Mononuclear cell (primary cell): Measurements from ENCODE around the gene KRT72. TPM values are rescaled to one million over a fixed set of nuclear protein-coding genes. Genes with fewer than 3 reads are reported as not detected.

Source experiments
- H3K27me3 ChIP-seq: 2 replicates; pipeline ENCODE4 v1.6.0; 2011; ENCODE audit warnings: low read length, control low read depth; ENCODE audit not compliant: insufficient read depth
- H3K4me1 ChIP-seq: 2 replicates; pipeline ENCODE4 v1.5.1; 2011; ENCODE audit warnings: mild to moderate bottlenecking, low read length, control low read depth; ENCODE audit not compliant: insufficient read depth
- H3K4me3 ChIP-seq: 2 replicates; pipeline ENCODE4 v1.5.1; 2011; ENCODE audit warnings: mild to moderate bottlenecking, low read length, moderate library complexity
- H3K9me3 ChIP-seq: 2 replicates; pipeline ENCODE4 v1.5.1; 2011; ENCODE audit warnings: low read depth, mild to moderate bottlenecking, control low read depth, low read length
- total RNA-seq: library from RNA; depleted of rRNA; stranded (reverse); fragments of >200 nt; gene quantifications from one replicate; pipeline ENCODE4 v1.2.3, GENCODE V29; 2012

The KRT72 gene
- 10.2 TPM for total RNA-seq

DNA sequence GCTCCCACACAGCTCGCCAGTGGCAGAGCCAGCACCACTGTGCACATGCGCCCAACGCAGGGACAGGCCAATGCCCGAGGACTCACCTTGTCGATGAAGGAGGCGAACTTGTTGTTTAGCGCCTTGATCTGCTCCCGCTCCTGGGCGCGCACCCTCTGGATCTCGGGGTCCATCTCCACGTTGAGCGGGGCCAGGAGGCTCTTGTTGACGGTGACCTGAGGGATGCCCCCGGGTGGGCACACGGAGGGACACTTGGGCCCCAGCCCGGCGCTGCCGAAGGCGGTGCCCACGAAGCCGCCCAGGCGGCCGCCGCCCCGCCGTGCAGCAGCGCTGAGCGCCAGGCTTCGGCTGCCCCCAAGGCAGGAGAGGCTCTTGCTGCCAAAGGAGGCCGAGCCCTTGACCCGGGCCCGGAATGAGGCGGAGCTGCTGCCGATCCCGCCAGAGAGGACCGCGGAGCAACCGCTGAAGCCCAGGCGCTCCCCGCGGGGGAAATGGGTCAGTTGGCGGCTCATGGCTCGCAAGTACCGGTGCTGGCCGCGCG is at the start of gene KRT72:
KRT72 (minus strand) TSS at position 523 of the 541 bp plus-strand sequence; CDS start at position 512, 11 bp downstream.
- H3K27me3 ChIP-seq = peaks cover 5% of the 10 kb centered on the region
- peaks cover 4% of the 10 kb centered on the region for H3K4me1 ChIP-seq
- H3K9me3 ChIP-seq = no peaks in the 10 kb centered on the region
- H3K4me3 ChIP-seq = no peak within 1 kb of the TSS

DNA sequence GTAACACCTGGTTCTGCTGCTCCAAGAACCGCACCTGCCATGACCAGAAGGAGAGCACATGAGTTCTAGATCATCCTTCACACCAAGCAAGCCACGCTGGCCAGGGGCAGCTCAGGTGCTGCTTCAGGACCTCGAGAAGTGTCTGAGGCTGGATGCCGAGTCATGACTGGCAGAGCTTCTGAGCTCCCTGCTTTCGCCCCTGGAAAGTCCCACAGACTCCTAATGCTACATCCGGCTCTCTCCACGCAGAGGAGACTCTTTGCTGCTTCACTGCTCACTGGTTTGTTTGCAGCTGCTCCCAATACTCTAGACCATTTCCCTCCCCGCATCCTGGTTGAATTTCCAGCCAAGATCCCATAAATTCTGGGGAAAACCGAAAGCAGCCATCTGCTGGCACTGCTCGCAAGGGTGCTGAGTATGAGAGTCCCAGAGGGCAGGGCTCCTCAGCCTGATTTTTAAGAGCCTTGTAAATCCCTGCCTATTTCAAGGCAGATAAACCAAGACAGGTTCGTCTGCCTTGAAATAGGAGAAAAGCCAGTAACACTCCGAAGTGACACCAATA is 49.3 kb upstream of the KRT72 start:
- peaks cover 20% of the 10 kb centered on the region for H3K4me1 ChIP-seq
- H3K9me3 ChIP-seq = no peaks in the 10 kb centered on the region
- peaks cover 3% of the 10 kb centered on the region for H3K27me3 ChIP-seq
- no peak overlapping the region for H3K4me3 ChIP-seq

DNA sequence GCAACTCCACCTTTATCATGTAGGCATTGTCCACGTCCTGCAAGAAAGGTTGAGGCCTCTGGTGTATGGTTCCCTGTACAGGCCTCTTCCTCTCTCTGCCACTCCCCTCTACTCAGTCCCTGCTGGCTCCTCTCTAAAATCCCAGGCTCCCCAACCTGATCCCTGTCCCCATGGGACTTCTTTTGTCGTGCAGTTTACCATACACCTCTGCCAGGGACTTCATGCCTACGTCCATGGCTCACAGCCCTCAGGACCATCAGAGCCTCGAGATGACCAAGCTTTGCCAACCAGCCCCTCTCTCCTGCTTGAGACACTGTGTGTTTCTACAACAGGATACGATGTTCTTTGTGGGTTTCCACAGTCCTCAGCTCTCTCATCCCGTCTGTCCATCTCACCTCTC is 47.8 kb upstream of the KRT72 start:
- no peak overlapping the region for H3K4me3 ChIP-seq
- peaks cover 3% of the 10 kb centered on the region for H3K27me3 ChIP-seq
- peaks cover 32% of the 10 kb centered on the region for H3K4me1 ChIP-seq
- no peaks in the 10 kb centered on the region for H3K9me3 ChIP-seq

DNA sequence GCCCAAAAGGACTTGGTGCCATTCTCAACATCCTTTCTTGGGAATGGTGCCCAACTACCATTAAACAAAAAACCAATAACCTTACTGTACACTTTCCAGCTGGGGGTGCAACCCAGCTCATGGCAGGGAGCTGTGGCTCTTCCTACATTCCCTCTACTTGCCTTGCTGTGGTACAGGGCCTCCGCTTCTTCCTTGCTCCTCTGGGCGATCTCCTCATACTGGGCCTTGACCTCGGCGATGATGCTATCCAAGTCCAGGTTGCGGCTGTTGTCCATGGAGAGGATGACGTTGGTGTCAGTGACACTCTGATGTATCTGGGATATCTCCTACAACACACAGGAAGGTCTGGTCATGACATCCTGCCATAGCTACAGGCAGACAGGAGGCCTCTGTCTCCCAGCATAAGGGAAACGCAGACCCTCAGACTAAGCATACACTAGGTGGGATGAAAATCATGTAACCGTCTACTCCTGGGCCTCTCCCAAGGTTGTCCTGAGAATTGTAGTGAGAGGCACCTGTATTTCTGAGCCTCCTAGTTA is 46.8 kb upstream of the KRT72 start:
- Histone ChIP-seq H3K4me3 (no peak overlapping the region), H3K4me1 (peaks cover 42% of the 10 kb centered on the region), H3K27me3 (no peaks in the 10 kb centered on the region), H3K9me3 (no peaks in the 10 kb centered on the region)

DNA sequence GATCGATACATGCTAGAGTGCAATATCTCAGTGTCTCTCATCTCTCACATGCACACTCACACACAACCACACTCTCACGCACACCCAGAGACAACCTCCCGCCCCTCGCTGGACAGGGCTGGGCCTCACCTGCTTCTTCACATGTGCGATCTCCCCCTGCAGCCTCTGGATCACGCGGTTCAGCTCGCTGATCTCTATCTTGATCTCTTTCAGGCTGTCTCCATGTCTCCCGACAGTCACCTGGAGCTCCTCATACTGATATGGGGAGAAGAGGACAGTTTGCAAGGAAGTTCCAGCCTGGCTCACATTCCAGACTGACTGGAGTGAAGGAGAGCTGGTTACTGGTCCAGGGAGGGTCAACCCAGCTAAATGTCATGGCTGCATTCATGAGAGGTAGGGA is 46.3 kb upstream of the KRT72 start:
- peaks cover 43% of the 10 kb centered on the region for H3K4me1 ChIP-seq

DNA sequence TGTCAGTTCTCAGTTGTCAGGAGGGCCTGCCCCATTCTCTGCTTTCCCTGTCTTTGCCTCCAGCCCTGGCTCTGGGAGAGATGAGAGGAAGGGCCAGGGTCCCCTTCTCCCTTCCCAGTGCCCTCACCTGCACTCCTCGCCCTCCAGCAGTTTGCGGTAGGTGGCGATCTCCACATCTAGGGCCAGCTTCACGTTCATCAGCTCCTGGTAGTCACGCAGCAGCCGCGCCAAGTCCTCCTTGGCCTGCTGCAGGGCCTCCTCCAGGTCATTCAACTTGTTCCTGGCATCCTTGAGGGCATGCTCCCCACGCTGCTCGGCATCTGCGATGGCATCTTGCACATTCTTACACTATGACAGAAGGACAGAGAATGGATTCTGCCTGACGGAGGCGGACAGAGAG is 45.4 kb upstream of the KRT72 start:
- Histone ChIP-seq H3K9me3 (no peaks in the 10 kb centered on the region), H3K4me3 (no peak overlapping the region), H3K27me3 (no peaks in the 10 kb centered on the region), H3K4me1 (peaks cover 47% of the 10 kb centered on the region)

More for the DNA sequence above, 46.3 kb upstream of the KRT72 start:
- no peaks in the 10 kb centered on the region for H3K27me3 ChIP-seq
- no peak overlapping the region for H3K4me3 ChIP-seq
- no peaks in the 10 kb centered on the region for H3K9me3 ChIP-seq

DNA sequence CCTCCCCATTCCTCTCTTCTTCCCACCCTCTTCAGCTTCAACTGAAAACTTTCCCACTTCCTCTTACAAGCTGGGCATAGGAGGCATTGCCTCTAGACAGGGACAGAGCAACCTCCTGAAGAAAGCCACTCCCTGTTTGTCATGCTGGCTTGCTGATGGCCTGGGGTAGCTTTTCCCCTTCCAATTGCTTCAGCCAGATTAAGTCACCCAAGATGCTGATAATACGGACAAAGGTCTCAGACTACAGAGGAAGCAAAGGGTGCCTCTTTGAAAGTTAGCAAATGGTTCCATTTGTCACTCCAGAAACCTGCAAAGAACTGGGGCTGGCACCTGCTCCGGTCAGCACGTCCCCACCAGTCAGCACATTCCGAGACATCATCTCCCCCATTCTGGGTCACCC is 44.7 kb upstream of the KRT72 start:
- peaks cover 47% of the 10 kb centered on the region for H3K4me1 ChIP-seq
- H3K27me3 ChIP-seq = no peaks in the 10 kb centered on the region
- no peak overlapping the region for H3K4me3 ChIP-seq
- no peaks in the 10 kb centered on the region for H3K9me3 ChIP-seq

DNA sequence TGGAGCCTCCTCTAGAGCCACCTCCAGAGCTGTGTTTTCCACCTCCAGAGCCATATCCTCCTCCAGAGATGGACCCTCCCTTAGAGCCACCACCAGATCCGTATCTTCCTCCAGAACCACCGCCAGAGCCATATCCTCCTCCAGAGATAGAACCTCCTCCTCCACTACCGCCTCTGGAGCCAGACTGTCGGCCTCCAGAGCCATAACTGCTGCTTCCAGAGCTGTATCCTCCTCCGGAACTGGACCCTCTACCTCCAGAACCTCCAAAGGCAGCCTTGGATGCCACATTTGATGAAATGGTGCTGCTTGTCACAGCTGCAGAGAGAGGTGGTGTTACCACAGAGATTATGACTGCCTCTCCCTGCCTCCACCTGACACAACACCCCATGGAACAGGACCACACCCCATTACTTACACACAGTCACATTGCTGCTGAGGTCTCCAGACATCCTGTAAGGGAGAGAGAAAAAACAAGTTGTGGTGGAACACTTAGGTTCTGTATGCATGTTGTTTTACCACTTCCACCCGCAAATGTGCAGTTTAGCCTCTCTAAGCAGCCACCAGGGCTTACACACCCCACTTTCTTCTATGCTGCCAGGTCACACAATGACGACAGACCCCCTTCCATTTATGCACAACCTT is 44.0 kb upstream of the KRT72 start:
- Histone ChIP-seq H3K4me3 (no peak overlapping the region), H3K9me3 (no peaks in the 10 kb centered on the region), H3K4me1 (peaks cover 47% of the 10 kb centered on the region), H3K27me3 (no peaks in the 10 kb centered on the region)

DNA sequence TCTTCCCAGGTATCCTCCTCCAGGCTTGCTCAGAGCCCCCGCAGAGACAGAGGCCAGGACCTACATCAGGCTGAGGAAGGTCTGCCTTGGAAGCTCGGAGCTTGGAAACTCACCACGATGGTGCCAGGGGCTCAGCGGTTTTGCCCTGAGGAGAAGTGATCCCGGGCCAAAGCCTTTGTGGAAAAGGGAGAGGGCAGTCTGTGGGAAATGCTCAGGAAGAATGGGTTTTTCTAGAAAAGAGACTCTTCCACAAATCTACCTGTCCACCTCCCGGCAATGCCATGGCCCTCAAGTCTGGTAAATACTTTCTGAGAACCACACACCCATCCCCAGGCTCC is 42.8 kb upstream of the KRT72 start:
- H3K4me3 ChIP-seq = no peak overlapping the region
- no peaks in the 10 kb centered on the region for H3K27me3 ChIP-seq
- H3K4me1 ChIP-seq = peaks cover 44% of the 10 kb centered on the region
- no peaks in the 10 kb centered on the region for H3K9me3 ChIP-seq

DNA sequence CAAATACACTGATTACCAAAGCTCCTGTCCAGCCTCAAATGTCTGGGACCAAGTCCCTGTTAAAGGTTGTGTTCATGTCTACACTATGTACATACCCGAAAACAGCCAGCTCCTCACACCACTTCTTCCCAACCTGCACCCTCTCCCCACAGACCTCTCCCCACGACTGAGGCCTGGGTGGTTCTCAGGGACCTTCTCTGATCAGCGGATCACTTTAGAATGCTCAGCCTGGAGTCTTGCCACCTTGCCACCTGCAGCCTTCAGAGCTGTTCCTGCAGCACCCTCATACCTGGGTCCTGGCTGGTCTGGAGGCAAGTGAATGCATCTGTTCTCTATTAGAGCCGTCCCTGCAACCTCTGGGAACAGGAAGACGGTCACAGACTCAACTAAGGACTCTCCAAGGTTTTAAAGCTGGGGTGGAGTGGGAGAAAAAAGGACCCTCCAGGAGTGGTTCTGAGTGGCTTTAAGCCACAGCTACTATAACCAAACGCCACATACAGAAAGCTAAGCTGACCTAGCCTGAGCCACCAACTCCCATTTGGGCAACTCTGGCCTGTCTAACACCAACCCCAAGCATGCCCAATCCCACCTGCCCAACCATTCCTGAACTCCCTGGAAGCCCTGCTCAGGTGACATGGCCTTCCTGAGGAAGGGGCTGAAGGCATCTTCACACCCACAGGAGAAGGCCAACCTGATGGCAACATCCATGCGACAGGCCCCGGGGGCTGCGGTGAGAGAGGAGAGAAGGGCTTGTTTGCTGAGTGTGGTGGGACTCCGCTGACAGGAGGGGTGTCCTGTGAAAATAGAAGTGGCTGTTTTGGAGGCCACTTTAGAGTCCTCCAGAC is 42.2 kb upstream of the KRT72 start:
- Histone ChIP-seq H3K27me3 (no peaks in the 10 kb centered on the region), H3K4me3 (no peak overlapping the region), H3K9me3 (no peaks in the 10 kb centered on the region), H3K4me1 (peaks cover 42% of the 10 kb centered on the region)

DNA sequence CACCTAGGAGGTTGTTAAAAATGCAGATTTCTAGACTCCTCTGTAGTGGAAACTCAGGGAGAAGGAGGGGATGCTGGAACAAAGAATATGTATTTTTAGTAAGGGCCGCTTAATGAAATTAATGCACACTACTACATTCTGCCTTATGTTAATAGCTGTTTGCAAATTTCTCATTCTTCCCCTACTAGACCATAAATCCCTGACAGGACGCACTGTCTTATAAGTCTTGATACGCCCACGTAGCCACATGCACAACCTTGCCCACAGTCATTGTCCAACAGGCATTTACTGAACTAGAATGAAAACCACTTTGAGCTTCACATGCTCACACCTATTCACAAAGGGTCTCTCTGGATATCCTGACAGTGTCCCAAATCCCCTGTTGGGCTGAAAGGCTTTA is 40.2 kb upstream of the KRT72 start:
- Histone ChIP-seq H3K4me3 (no peak overlapping the region), H3K4me1 (peaks cover 40% of the 10 kb centered on the region), H3K9me3 (no peaks in the 10 kb centered on the region), H3K27me3 (no peaks in the 10 kb centered on the region)

DNA sequence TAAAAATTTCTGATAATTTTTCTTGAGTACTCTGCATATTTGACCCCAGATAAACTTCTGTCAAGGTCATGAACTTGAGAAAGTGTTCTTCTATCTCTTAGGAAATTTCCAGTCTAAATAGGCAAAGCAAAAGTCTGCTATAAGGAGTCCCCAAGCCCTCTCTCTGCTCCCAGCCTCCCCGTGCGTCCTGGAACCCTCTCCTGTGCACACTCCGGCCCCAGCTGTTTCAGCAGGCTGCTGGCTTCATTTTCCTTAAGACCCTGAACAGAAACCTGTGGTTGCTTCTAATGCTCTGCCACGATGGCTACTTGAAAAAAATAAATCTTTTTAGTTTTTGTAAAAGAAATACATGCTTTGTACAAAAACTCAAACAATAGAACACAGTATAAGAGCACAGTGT is 36.0 kb upstream of the KRT72 start:
- Histone ChIP-seq H3K4me1 (peaks cover 31% of the 10 kb centered on the region), H3K27me3 (no peaks in the 10 kb centered on the region), H3K9me3 (no peaks in the 10 kb centered on the region), H3K4me3 (no peak overlapping the region)

DNA sequence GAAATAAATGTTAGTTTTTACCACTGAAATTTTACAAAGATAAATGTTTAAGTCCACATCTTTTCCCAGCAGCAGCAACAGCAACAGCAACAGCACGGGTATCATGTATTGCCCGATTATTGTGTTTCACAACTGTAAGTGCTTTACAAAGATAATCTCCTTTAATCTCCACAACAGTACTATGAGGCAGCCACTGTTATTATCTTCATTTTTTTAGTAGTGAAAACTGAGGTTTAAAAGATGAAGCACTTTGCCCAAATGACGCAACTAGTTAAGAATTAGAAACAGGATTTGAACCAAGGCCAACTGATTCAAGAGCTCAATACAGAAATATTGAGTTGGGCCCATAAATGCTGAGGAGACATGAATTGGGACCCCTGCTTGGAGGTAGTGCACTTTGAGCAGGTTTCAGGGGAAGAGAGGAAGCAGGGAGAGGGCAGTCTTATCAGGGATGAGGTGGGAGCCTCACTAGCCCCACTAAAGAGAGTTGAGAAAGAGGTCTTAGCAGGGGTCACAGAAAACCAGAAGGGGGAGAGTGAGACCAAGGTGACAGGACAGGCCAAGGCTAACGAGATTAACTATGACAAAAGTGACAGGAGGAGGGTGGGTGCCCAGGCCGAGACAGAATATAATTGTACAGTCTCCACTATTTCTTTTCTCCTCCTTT is 35.5 kb upstream of the KRT72 start:
- Histone ChIP-seq H3K4me1 (peaks cover 34% of the 10 kb centered on the region), H3K4me3 (no peak overlapping the region), H3K27me3 (no peaks in the 10 kb centered on the region), H3K9me3 (no peaks in the 10 kb centered on the region)

DNA sequence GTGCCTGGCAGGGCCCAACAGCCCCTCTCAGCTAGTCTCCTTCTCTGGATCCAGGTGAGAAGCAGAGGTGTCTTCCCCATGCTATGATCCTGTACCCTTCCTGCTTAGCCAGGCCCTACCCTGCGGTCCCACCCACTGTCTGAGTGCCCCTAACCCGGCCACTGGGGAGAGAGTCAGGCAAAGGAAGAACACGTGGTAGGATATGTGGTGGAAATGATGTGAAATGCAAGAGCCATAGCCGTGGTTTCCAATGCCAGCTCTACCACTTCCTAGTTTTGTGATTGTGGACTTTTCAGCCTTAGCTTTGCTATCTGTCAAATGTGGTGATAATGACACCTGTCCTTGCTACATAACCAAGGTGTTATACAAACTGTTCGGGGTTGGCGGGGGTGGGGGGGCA is 34.9 kb upstream of the KRT72 start:
- peaks cover 38% of the 10 kb centered on the region for H3K4me1 ChIP-seq
- no peaks in the 10 kb centered on the region for H3K9me3 ChIP-seq
- no peaks in the 10 kb centered on the region for H3K27me3 ChIP-seq
- H3K4me3 ChIP-seq = no peak overlapping the region
